Measurements from ENCODE around the gene IFI27L2. TPM values are rescaled to one million over a fixed set of nuclear protein-coding genes. Genes with fewer than 3 reads are reported as not detected.

The IFI27L2 gene
- total RNA-seq, 1 donor from 2014 or later: 23.7 TPM

DNA sequence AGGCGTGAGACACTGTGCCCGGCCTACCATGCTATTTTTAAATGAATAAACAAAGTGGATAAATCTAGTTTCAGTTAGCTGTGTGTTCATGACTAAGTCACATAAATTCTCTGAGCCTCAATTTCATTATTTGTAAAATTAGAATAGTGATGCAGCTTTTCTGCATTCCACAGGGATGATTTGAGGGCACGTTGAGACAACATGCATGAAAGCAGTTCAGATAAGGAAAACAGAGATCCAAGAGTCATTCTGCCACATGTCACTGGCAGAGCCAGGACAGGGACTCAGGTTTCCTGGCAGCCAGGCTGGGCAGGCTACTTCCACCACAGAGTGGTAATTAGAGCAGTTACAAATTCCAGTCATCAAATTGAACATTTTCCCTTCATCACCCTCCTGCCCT is 41.8 kb upstream of the IFI27L2 start:
- Mint-ChIP-seq H3K4me3 (ENCODE audit: unreplicated experiment) (no peak overlapping the region), H3K36me3 (ENCODE audit: low read depth, unreplicated experiment) (no peaks in the 10 kb centered on the region), H3K4me1 (ENCODE audit: unreplicated experiment) (peaks cover 5% of the 10 kb centered on the region), H3K9me3 (ENCODE audit: unreplicated experiment) (no peaks in the 10 kb centered on the region), H3K27ac (ENCODE audit: unreplicated experiment) (no peak overlapping the region), H3K27me3 (ENCODE audit: unreplicated experiment) (peaks cover 10% of the 10 kb centered on the region)
- no peak for TF ChIP-seq CTCF (IDR thresholded peaks at IDR 0.05; ENCODE audit: unreplicated experiment)
- DNase-seq (ENCODE audit: low spot score): no peak

- H3K27me3 Mint-ChIP-seq (ENCODE audit: unreplicated experiment): peaks cover 7% of the 10 kb centered on the region
- H3K36me3 Mint-ChIP-seq (ENCODE audit: low read depth, unreplicated experiment): no peaks in the 10 kb centered on the region
- no peak overlapping the region for H3K4me3 Mint-ChIP-seq (ENCODE audit: unreplicated experiment)
- no peak for DNase-seq (ENCODE audit: low spot score)
- TF ChIP-seq CTCF (IDR thresholded peaks at IDR 0.05; ENCODE audit: unreplicated experiment): no peak
- H3K4me1 Mint-ChIP-seq (ENCODE audit: unreplicated experiment): peaks cover under 1% of the 10 kb centered on the region
- no peaks in the 10 kb centered on the region for H3K9me3 Mint-ChIP-seq (ENCODE audit: unreplicated experiment)
- H3K27ac Mint-ChIP-seq (ENCODE audit: unreplicated experiment): no peak overlapping the region
Measured at GRCh38 chr14:94170136-94170535, 40.7 kb upstream of the IFI27L2 start.

GRCh38 chr14:94165744-94166143 is 36.3 kb upstream of the IFI27L2 start:
- peaks cover 4% of the 10 kb centered on the region for H3K27me3 Mint-ChIP-seq (ENCODE audit: unreplicated experiment)
- no peak for DNase-seq (ENCODE audit: low spot score)
- no peak overlapping the region for H3K4me3 Mint-ChIP-seq (ENCODE audit: unreplicated experiment)
- TF ChIP-seq CTCF (IDR thresholded peaks at IDR 0.05; ENCODE audit: unreplicated experiment): no peak
- H3K9me3 Mint-ChIP-seq (ENCODE audit: unreplicated experiment): no peaks in the 10 kb centered on the region
- no peaks in the 10 kb centered on the region for H3K36me3 Mint-ChIP-seq (ENCODE audit: low read depth, unreplicated experiment)
- peaks cover under 1% of the 10 kb centered on the region for H3K4me1 Mint-ChIP-seq (ENCODE audit: unreplicated experiment)
- H3K27ac Mint-ChIP-seq (ENCODE audit: unreplicated experiment): no peak overlapping the region

GRCh38 chr14:94164685-94165431 is 35.5 kb upstream of the IFI27L2 start:
- H3K4me1 Mint-ChIP-seq (ENCODE audit: unreplicated experiment): peaks cover 5% of the 10 kb centered on the region
- H3K9me3 Mint-ChIP-seq (ENCODE audit: unreplicated experiment): no peaks in the 10 kb centered on the region
- no peaks in the 10 kb centered on the region for H3K36me3 Mint-ChIP-seq (ENCODE audit: low read depth, unreplicated experiment)
- no peak for DNase-seq (ENCODE audit: low spot score)
- TF ChIP-seq CTCF (IDR thresholded peaks at IDR 0.05; ENCODE audit: unreplicated experiment): no peak
- H3K27ac Mint-ChIP-seq (ENCODE audit: unreplicated experiment): peak overlapping the region; percentile 37
- H3K27me3 Mint-ChIP-seq (ENCODE audit: unreplicated experiment): peaks cover 4% of the 10 kb centered on the region
- no peak overlapping the region for H3K4me3 Mint-ChIP-seq (ENCODE audit: unreplicated experiment)

GRCh38 chr14:94163796-94164195 is 34.4 kb upstream of the IFI27L2 start:
- Mint-ChIP-seq H3K36me3 (ENCODE audit: low read depth, unreplicated experiment) (no peaks in the 10 kb centered on the region), H3K27ac (ENCODE audit: unreplicated experiment) (no peak overlapping the region), H3K27me3 (ENCODE audit: unreplicated experiment) (peaks cover 4% of the 10 kb centered on the region), H3K9me3 (ENCODE audit: unreplicated experiment) (no peaks in the 10 kb centered on the region), H3K4me3 (ENCODE audit: unreplicated experiment) (no peak overlapping the region), H3K4me1 (ENCODE audit: unreplicated experiment) (peaks cover 5% of the 10 kb centered on the region)
- TF ChIP-seq CTCF (IDR thresholded peaks at IDR 0.05; ENCODE audit: unreplicated experiment): no peak
- DNase-seq (ENCODE audit: low spot score): no peak

Measured in endothelial cell (in vitro differentiated cells).